ENCODE data around the gene TSPO. TPM values are rescaled to one million over a fixed set of nuclear protein-coding genes. Genes with fewer than 3 reads are reported as not detected.

TSPO gene
- total and polyA plus RNA-seq, 2 of the 13 experiments (the other 11 are each of a cell fraction or from before 2014, with no cell fraction given) = 0.46 to 1.4 TPM

GRCh38 chr22:43116932-43117331 lies 34.4 kb upstream of the TSPO start:
- Histone ChIP-seq H3K27ac (ENCODE audit: extremely low read length, insufficient read depth, low read length) (no peak overlapping the region), H3K4me3 (replicated peaks in 1 of 3; ENCODE audit: insufficient read depth in 1 of 3, low read depth in 2 of 3, low read length in 3 of 3) (no peak overlapping the region), H3K4me1 (ENCODE audit: insufficient read depth, low read length) (peaks cover 39% of the 10 kb centered on the region), H3K27me3 (ENCODE audit: control insufficient read depth in 1 of 2, insufficient read depth in 2 of 2, low read length in 2 of 2) (peaks cover 0 to 9% of the 10 kb centered on the region in 2 experiments; a peak in 3 of 5 replicates), H3K79me2 (ENCODE audit: insufficient read depth, low read length) (no peaks in the 10 kb centered on the region), H3K9ac (ENCODE audit: insufficient read depth, low read depth, low read length) (no peak overlapping the region), H3K9me3 (ENCODE audit: low read length) (no peaks in the 10 kb centered on the region), H2AFZ (ENCODE audit: low read length) (no peak overlapping the region), H4K20me1 (ENCODE audit: insufficient read depth, low read length) (no peaks in the 10 kb centered on the region), H3K36me3 (replicated peaks in 1 of 2; ENCODE audit: control insufficient read depth in 1 of 2, insufficient read depth in 2 of 2, low read length in 2 of 2) (no peaks in the 10 kb centered on the region), H3K4me2 (ENCODE audit: low read depth, low read length) (no peak overlapping the region)
- ChIA-PET CTCF (ENCODE audit: low intra/inter-chr PET ratio, low total read pairs) (no interaction called here), POLR2A (interaction anchor here (0.6 kb wide), 1 partner anchor 28 kb away, joined by 3 read pairs; no protein-coding TSS in a partner anchor)
- no TSS peak for BruUV-seq (replicated peaks)
- ATAC-seq (no peak), DNase-seq (ENCODE audit: low spot score) (no peak), FAIRE-seq (no peak)
- in situ Hi-C loops (cut with HindIII; ENCODE audit: extremely low pct_ligation_motif_present, low pct_unique_long_range_greater_than_20kb) = no loop called here
- 77% methylated on average over 7 of the region's 7 CpGs for WGBS (ENCODE audit: low lambda C conversion rate)
- intact Hi-C loops (cut with micrococcal nuclease; ENCODE audit: unreplicated experiment) = no loop called here
- TF ChIP-seq ZBTB7B (CRISPR knock-in tag; IDR thresholded peaks at IDR 0.05) (no peak), ZNF768 (CRISPR knock-in tag; IDR thresholded peaks at IDR 0.05) (no peak), SRF (IDR thresholded peaks at IDR 0.05; ENCODE audit: low read depth, low read length) (no peak), ZC3H13 (CRISPR knock-in tag; IDR thresholded peaks at IDR 0.05) (no peak), AHR (CRISPR knock-in tag; IDR thresholded peaks at IDR 0.05) (no peak), ZNF503 (CRISPR knock-in tag; IDR thresholded peaks at IDR 0.05) (no peak), AKNA (CRISPR knock-in tag; IDR thresholded peaks at IDR 0.05; ENCODE audit: borderline replicate concordance) (no peak), ARID4A (CRISPR knock-in tag; IDR thresholded peaks at IDR 0.05; ENCODE audit: borderline replicate concordance) (no peak), FOXA1 (IDR thresholded peaks at IDR 0.05) (no peak), FOXA1 (CRISPR knock-in tag; IDR thresholded peaks at IDR 0.05) (no peak), STAT6 (CRISPR knock-in tag; IDR thresholded peaks at IDR 0.05; ENCODE audit: borderline replicate concordance) (no peak)

Data from HepG2 (cell line).